CD4-positive, alpha-beta T cell (primary cell): ENCODE results near the gene COPS3. TPM values are rescaled to one million over a fixed set of nuclear protein-coding genes. Genes with fewer than 3 reads are reported as not detected.
"Not testable (repeated sequence)": the region's sequence is repeated elsewhere in the genome, so short reads cannot be mapped to it uniquely, and the experiment has no call there.

Experiments used
- ATAC-seq: fragments of 200-7000 bp; cut with Tn5 transposase; one replicate; pipeline ENCODE4 v1.10.0; 2022; ENCODE audit warnings: mild to moderate bottlenecking; ENCODE audit not compliant: poor library complexity
- CTCF ChIA-PET: fragments of 350-600 bp; sonication (Branson Sonifier 250); formaldehyde crosslinking; loops from one replicate; lab custom pipeline; 2021; ENCODE audit warnings: antibody characterized with exemption, inconsistent platforms; lab: Charles Lee
- POLR2A ChIA-PET: fragments of 350-600 bp; sonication (Branson Sonifier 250); formaldehyde crosslinking; loops from one replicate; lab custom pipeline; 2021; ENCODE audit warnings: antibody characterized with exemption, inconsistent platforms; lab: Charles Lee
- DNase-seq, 14 experiments: peaks; one replicate each; pipeline ENCODE4 v3.0.0-alpha.2; 2013 to 2020; ENCODE audit warnings: mixed read lengths in 2 of 14
- H3K27ac ChIP-seq, 2 donors: one replicate each; pipeline versions ENCODE4 v1.5.1 to v1.7.0; 2013; ENCODE audit warnings: low read length in 2 of 2, low read depth in 1 of 2, mild to moderate bottlenecking in 1 of 2
- H3K27me3 ChIP-seq, 2 experiments: 1 replicate in 1 of 2; 2 replicates in 1 of 2; pipeline versions ENCODE4 v1.6.1 to v1.7.0; 2013; ENCODE audit warnings: low read length in 2 of 2, control low read depth in 1 of 2, mild to moderate bottlenecking in 1 of 2, moderate library complexity in 1 of 2; ENCODE audit not compliant: insufficient read depth in 2 of 2, control insufficient read depth in 1 of 2
- H3K36me3 ChIP-seq: one replicate; pipeline ENCODE4 v1.6.1; 2013; ENCODE audit warnings: low read length, control low read depth; ENCODE audit not compliant: insufficient read depth
- H3K4me1 ChIP-seq: one replicate; pipeline ENCODE4 v1.6.1; 2013; ENCODE audit warnings: low read length, control low read depth; ENCODE audit not compliant: insufficient read depth
- H3K4me3 ChIP-seq: one replicate; pipeline ENCODE4 v1.5.1; 2013; ENCODE audit warnings: mild to moderate bottlenecking, low read length, moderate library complexity
- H3K9me3 ChIP-seq, 2 experiments: 1 replicate in 1 of 2; 2 replicates in 1 of 2; pipeline versions ENCODE4 v1.6.1 to v1.7.0; 2013; ENCODE audit warnings: low read length in 2 of 2, mild to moderate bottlenecking in 2 of 2, control low read depth in 1 of 2, moderate library complexity in 1 of 2; ENCODE audit not compliant: control insufficient read depth in 1 of 2, insufficient read depth in 1 of 2
- H3K27ac Mint-ChIP-seq: one replicate; pipeline ENCODE4 v1.8.0; 2020; ENCODE audit warnings: mixed read lengths
- H3K27me3 Mint-ChIP-seq: one replicate; pipeline ENCODE4 v1.8.0; 2021; ENCODE audit warnings: mixed read lengths
- H3K36me3 Mint-ChIP-seq: one replicate; pipeline ENCODE4 v1.8.0; 2021; ENCODE audit warnings: low read depth, mixed read lengths
- H3K4me1 Mint-ChIP-seq: one replicate; pipeline ENCODE4 v1.8.0; 2021; ENCODE audit warnings: low read depth, mixed read lengths
- H3K4me3 Mint-ChIP-seq: one replicate; pipeline ENCODE4 v1.8.0; 2020; ENCODE audit warnings: mild to moderate bottlenecking, mixed read lengths
- H3K9me3 Mint-ChIP-seq: one replicate; pipeline ENCODE4 v1.8.0; 2020; ENCODE audit warnings: mixed read lengths
- CTCF ChIP-seq: fragments of 200-600 bp; IDR thresholded peaks from one replicate; pipeline ENCODE4 v1.8.0; 2022; ENCODE audit warnings: antibody characterized with exemption, mild to moderate bottlenecking
- intact Hi-C, 2 experiments: fragments of 100-400 bp; cut with DNase I in 1 of 2; cut with micrococcal nuclease in 1 of 2; formaldehyde crosslinking; loops; one replicate each; pipeline versions ENCODE4 v1.15.1 to v1.9.0; 2023 to 2025; cut with DNase I, micrococcal nuclease
- total RNA-seq, 174 experiments: library from RNA in 2 of 174; stranded (reverse) in 2 of 174; gene quantifications; one replicate each; pipeline ENCODE4 v1.2.3 and lab custom pipeline; 2021 to 2026

The COPS3 gene
- total RNA-seq, 2 experiments from 2014 or later = 73.1 to 75.0 TPM

- Mint-ChIP-seq H3K9me3 (no peaks in the 10 kb centered on the region), H3K27ac (peak overlapping the region; percentile 86), H3K4me3 (peak overlapping the region; percentile 88), H3K27me3 (no peaks in the 10 kb centered on the region), H3K36me3 (no peaks in the 10 kb centered on the region), H3K4me1 (peaks cover 36% of the 10 kb centered on the region)
- peak in 4 of 14 experiments; percentile 26 to 80 (median 66) for DNase-seq
- intact Hi-C loops = loop anchor here (2.0 to 5.0 kb wide), 3 partner anchors 22 to 67 kb away; partner anchors contain the start of genes COPS3 (in 1 of the 2) and FLCN (in 1 of the 2)
- Histone ChIP-seq H3K4me1 (peaks cover 45% of the 10 kb centered on the region), H3K4me3 (no peak overlapping the region), H3K27ac (no peak overlapping the region), H3K9me3 (no peaks in the 10 kb centered on the region), H3K27me3 (no peaks in the 10 kb centered on the region), H3K36me3 (no peaks in the 10 kb centered on the region)
- ATAC-seq = peak; percentile 52
- no peak for TF ChIP-seq CTCF
- CTCF ChIA-PET = interaction anchor here (1.2 kb wide), 1 partner anchor 313 kb away, joined by 3 read pairs; no protein-coding TSS in a partner anchor
- POLR2A ChIA-PET = interaction anchor here (1.2 to 1.3 kb wide), 2 partner anchors 23 to 26 kb away, joined by 3 to 9 read pairs; partner anchors contain the start of gene COPS3
These were observed 23.5 kb upstream of the COPS3 start for GRCh38 chr17:17304521-17304985.

DNA sequence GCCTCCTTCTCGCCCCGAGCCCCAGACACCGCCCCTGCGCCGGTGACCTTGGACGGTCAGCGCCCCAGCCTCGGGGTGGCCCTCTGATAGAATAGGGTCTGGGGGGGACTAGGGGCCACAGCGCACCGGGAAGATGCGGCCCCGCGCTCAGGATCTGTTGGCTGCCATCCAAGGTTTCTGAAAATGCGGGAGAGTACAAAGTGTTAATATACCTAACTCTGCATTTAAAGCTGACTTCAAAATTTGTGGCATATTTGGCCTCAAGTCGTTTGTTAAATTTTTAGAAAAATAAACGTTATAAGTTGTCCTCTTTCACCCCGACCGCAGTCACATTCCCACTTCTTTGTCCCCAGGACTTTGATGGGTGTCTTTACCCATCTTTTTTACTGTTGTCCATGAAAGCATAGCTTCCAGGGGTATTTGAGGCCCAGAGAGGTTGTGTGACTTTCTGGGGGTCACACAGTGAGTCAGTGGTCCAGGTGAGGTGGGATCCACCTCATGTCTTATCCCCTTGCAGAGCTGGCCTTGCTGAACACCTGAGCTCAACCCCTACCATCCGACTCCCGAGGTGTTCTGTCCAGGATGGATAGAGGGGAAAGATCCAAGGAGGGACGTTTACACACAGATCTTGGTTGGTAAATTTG, 22.9 kb upstream of the COPS3 start:
- ChIA-PET CTCF (no interaction called here), POLR2A (interaction anchor here (1.3 kb wide), 1 partner anchor 23 kb away, joined by 9 read pairs; the partner anchor contains the start of gene COPS3)
- Mint-ChIP-seq H3K4me3 (peak overlapping the region; percentile 88), H3K36me3 (no peaks in the 10 kb centered on the region), H3K27me3 (no peaks in the 10 kb centered on the region), H3K4me1 (peaks cover 36% of the 10 kb centered on the region), H3K9me3 (no peaks in the 10 kb centered on the region), H3K27ac (peak overlapping the region; percentile 86)
- ATAC-seq (no peak), DNase-seq (no peak)
- H3K36me3 ChIP-seq = no peaks in the 10 kb centered on the region
- no peaks in the 10 kb centered on the region for H3K9me3 ChIP-seq
- peak overlapping the region; percentile 38 for H3K4me3 ChIP-seq
- intact Hi-C loops = loop anchor here (2.0 to 5.0 kb wide), 3 partner anchors 21 to 67 kb away; partner anchors contain the start of genes COPS3 (in 1 of the 2) and FLCN (in 1 of the 2)
- H3K4me1 ChIP-seq = peaks cover 45% of the 10 kb centered on the region
- no peak for TF ChIP-seq CTCF
- H3K27ac ChIP-seq = no peak overlapping the region
- H3K27me3 ChIP-seq = no peaks in the 10 kb centered on the region

DNA sequence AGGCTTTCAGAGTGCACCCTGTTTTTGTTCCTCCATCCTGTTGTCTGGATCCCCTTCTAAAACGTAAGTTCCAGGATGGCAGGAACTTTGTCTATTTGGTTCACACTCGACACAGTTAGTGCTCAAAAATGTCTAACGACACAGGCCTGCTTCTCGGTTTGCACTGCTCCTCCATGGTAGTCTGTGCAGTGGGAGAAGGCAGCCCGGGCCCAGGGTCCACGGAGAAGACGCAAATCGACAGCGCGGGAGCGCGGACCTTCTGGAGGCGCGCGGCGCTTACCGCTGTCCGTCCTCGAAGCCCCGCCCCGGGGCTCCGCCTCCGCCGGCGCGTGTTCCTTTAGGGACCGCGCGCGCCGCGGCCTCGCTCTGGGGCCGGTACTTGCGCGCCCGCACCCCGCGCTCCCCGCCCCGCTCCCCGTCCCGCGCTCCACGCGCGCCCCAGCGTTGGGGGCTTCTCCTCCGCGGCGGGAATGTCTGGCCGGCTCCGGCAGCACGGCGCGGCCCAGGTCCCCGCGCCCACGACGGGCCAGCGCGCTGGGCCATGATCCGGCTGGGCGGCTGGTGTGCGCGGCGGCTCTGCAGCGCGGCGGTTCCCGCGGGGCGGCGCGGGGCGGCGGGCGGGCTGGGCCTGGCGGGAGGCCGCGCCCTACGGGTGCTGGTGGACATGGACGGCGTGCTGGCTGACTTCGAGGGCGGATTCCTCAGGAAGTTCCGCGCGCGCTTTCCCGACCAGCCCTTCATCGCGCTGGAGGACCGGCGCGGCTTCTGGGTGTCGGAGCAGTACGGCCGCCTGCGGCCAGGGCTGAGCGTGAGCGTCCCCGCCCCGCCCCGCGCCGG, 22.2 kb upstream of the COPS3 start, which contains the start of gene NT5M:
Gene NT5M, plus strand, starts transcription at position 364 of the 837 bp plus-strand sequence. Its CDS starts 178 bp downstream, at position 542.
- Histone ChIP-seq H3K4me1 (peaks cover 45% of the 10 kb centered on the region), H3K4me3 (peak within 1 kb of the TSS; percentile 46), H3K9me3 (no peaks in the 10 kb centered on the region), H3K36me3 (no peaks in the 10 kb centered on the region), H3K27me3 (no peaks in the 10 kb centered on the region), H3K27ac (no peak within 1 kb of the TSS)
- peaks cover 36% of the 10 kb centered on the region for H3K4me1 Mint-ChIP-seq
- ATAC-seq (peak; percentile 61), DNase-seq (peak in 13 of 14 experiments; percentile 29 to 83 (median 59))
- peak within 1 kb of the TSS; percentile 86 for H3K27ac Mint-ChIP-seq
- TF ChIP-seq CTCF = no peak
- H3K27me3 Mint-ChIP-seq = no peaks in the 10 kb centered on the region
- ChIA-PET POLR2A (interaction anchor here (1.3 kb wide), 1 partner anchor 22 kb away, joined by 9 read pairs; the partner anchor contains the start of gene COPS3), CTCF (no interaction called here)
- intact Hi-C loops = loop anchor here in 1 of 2 experiments (5.0 kb wide), 1 partner anchor 66 kb away; the partner anchor contains the start of gene FLCN
- H3K36me3 Mint-ChIP-seq = no peaks in the 10 kb centered on the region
- no peaks in the 10 kb centered on the region for H3K9me3 Mint-ChIP-seq
- H3K4me3 Mint-ChIP-seq = peak within 1 kb of the TSS; percentile 88

GRCh38 chr17:17301659-17302058, 20.6 kb upstream of the COPS3 start:
- H3K27me3 ChIP-seq, H3K36me3 ChIP-seq, DNase-seq, H3K4me3 ChIP-seq, H3K27ac ChIP-seq, CTCF ChIA-PET, H3K27me3 Mint-ChIP-seq, H3K9me3 ChIP-seq, H3K36me3 Mint-ChIP-seq, H3K4me3 Mint-ChIP-seq, ATAC-seq, H3K9me3 Mint-ChIP-seq, H3K27ac Mint-ChIP-seq: not testable (repeated sequence)
- POLR2A ChIA-PET = interaction anchor here (1.6 kb wide), 1 partner anchor 22 kb away, joined by 5 read pairs; no protein-coding TSS in a partner anchor
- H3K4me1 ChIP-seq = peaks cover 45% of the 10 kb centered on the region
- peaks cover 36% of the 10 kb centered on the region for H3K4me1 Mint-ChIP-seq
- intact Hi-C loops = loop anchor here in 1 of 2 experiments (5.0 kb wide), 1 partner anchor 64 kb away; the partner anchor contains the start of gene FLCN
